ENCODE data around the gene ARL4D. TPM values are rescaled to one million over a fixed set of nuclear protein-coding genes. Genes with fewer than 3 reads are reported as not detected.

Gene ARL4D
- total RNA-seq, 1 donor from 2014 or later, result 19.7 TPM

GRCh38 chr17:43383372-43383771 lies 15.4 kb upstream of the ARL4D start:
- TF ChIP-seq, protein P1, sequence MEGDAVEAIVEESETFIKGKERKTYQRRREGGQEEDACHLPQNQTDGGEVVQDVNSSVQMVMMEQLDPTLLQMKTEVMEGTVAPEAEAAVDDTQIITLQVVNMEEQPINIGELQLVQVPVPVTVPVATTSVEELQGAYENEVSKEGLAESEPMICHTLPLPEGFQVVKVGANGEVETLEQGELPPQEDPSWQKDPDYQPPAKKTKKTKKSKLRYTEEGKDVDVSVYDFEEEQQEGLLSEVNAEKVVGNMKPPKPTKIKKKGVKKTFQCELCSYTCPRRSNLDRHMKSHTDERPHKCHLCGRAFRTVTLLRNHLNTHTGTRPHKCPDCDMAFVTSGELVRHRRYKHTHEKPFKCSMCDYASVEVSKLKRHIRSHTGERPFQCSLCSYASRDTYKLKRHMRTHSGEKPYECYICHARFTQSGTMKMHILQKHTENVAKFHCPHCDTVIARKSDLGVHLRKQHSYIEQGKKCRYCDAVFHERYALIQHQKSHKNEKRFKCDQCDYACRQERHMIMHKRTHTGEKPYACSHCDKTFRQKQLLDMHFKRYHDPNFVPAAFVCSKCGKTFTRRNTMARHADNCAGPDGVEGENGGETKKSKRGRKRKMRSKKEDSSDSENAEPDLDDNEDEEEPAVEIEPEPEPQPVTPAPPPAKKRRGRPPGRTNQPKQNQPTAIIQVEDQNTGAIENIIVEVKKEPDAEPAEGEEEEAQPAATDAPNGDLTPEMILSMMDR (IDR thresholded peaks at IDR 0.05; ENCODE audit: insufficient read depth, low read depth, low read length), result no peak
- no peak for TF ChIP-seq EZH2 (IDR thresholded peaks at IDR 0.05; ENCODE audit: insufficient read depth, low read length)
- no peaks in the 10 kb centered on the region for H3K4me1 Mint-ChIP-seq (ENCODE audit: low read depth, unreplicated experiment)
- H3K27ac Mint-ChIP-seq (ENCODE audit: unreplicated experiment), result no peak overlapping the region
- H3K27me3 ChIP-seq (ENCODE audit: insufficient read depth, low read length), result no peaks in the 10 kb centered on the region
- H3K9me3 Mint-ChIP-seq (ENCODE audit: unreplicated experiment), result peaks cover 16% of the 10 kb centered on the region
- H3K9me3 ChIP-seq (ENCODE audit: insufficient read depth, low read depth, low read length), result peaks cover 10% of the 10 kb centered on the region
- no peak overlapping the region for H3K4me3 Mint-ChIP-seq (ENCODE audit: unreplicated experiment)
- no peak overlapping the region for H3K4me3 ChIP-seq (ENCODE audit: insufficient read depth, low read depth, low read length)
- no peak overlapping the region for H3K4me2 ChIP-seq (ENCODE audit: low read length)
- no peaks in the 10 kb centered on the region for H4K20me1 ChIP-seq (ENCODE audit: insufficient read depth, low read length)
- H3K9ac ChIP-seq (ENCODE audit: low read length), result no peak overlapping the region
- no peak for FAIRE-seq
- H3K36me3 ChIP-seq (ENCODE audit: insufficient read depth, low read length), result no peaks in the 10 kb centered on the region
- H3K36me3 Mint-ChIP-seq (ENCODE audit: low read depth, unreplicated experiment), result peaks cover 6% of the 10 kb centered on the region
- peaks cover 8% of the 10 kb centered on the region for H3K27me3 Mint-ChIP-seq (ENCODE audit: low read depth, unreplicated experiment)
- no peak overlapping the region for H3K27ac ChIP-seq (ENCODE audit: low read depth, low read length)
- DNase-seq (ENCODE audit: low read depth), result no peak
- H3K79me2 ChIP-seq (ENCODE audit: insufficient read depth, low read length), result no peaks in the 10 kb centered on the region
- no peaks in the 10 kb centered on the region for H3K4me1 ChIP-seq (ENCODE audit: insufficient read depth, low read length)
- H2AFZ ChIP-seq (ENCODE audit: low read depth, low read length), result no peak overlapping the region

- FAIRE-seq (no peak), DNase-seq (ENCODE audit: low read depth) (no peak)
- Mint-ChIP-seq H3K36me3 (ENCODE audit: low read depth, unreplicated experiment) (peaks cover 6% of the 10 kb centered on the region), H3K9me3 (ENCODE audit: unreplicated experiment) (peaks cover 16% of the 10 kb centered on the region), H3K27me3 (ENCODE audit: low read depth, unreplicated experiment) (peaks cover 8% of the 10 kb centered on the region), H3K27ac (ENCODE audit: unreplicated experiment) (no peak overlapping the region), H3K4me3 (ENCODE audit: unreplicated experiment) (no peak overlapping the region), H3K4me1 (ENCODE audit: low read depth, unreplicated experiment) (peaks cover under 1% of the 10 kb centered on the region)
- TF ChIP-seq, protein P1 (IDR thresholded peaks at IDR 0.05; ENCODE audit: insufficient read depth, low read depth, low read length), result no peak
- no peak for TF ChIP-seq EZH2 (IDR thresholded peaks at IDR 0.05; ENCODE audit: insufficient read depth, low read length)
- no peaks in the 10 kb centered on the region for H3K79me2 ChIP-seq (ENCODE audit: insufficient read depth, low read length)
- H3K9me3 ChIP-seq (ENCODE audit: insufficient read depth, low read depth, low read length), result peaks cover 10% of the 10 kb centered on the region
- no peak overlapping the region for H2AFZ ChIP-seq (ENCODE audit: low read depth, low read length)
- H3K27me3 ChIP-seq (ENCODE audit: insufficient read depth, low read length), result no peaks in the 10 kb centered on the region
- H3K27ac ChIP-seq (ENCODE audit: low read depth, low read length), result no peak overlapping the region
- no peaks in the 10 kb centered on the region for H3K36me3 ChIP-seq (ENCODE audit: insufficient read depth, low read length)
- no peak overlapping the region for H3K4me2 ChIP-seq (ENCODE audit: low read length)
- H3K4me3 ChIP-seq (ENCODE audit: insufficient read depth, low read depth, low read length), result no peak overlapping the region
- no peak overlapping the region for H3K9ac ChIP-seq (ENCODE audit: low read length)
- no peaks in the 10 kb centered on the region for H4K20me1 ChIP-seq (ENCODE audit: insufficient read depth, low read length)
- H3K4me1 ChIP-seq (ENCODE audit: insufficient read depth, low read length), result peaks cover 1% of the 10 kb centered on the region
These were observed 14.8 kb upstream of the ARL4D start for GRCh38 chr17:43383826-43384475.

DNA sequence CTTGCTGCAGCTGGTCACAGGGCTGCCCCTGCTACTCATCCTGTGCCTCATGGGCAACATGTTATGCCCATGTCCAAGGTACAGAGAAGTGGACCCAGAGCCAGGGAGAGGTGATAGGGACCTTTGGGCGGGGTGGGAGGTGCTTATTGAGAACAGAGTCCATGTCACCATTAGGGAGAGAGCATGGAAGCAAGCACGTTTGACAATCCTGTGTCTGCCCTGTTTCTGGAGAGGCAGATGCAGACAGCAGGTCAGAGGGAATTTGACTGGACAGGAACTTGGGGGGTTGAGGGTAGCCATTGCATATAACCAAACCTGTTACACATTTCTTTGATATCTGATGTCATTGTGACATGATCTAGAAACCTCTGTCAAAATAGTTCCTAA lies 14.3 kb upstream of the ARL4D start:
- Histone ChIP-seq H3K4me2 (ENCODE audit: low read length) (no peak overlapping the region), H3K36me3 (ENCODE audit: insufficient read depth, low read length) (no peaks in the 10 kb centered on the region), H3K27ac (ENCODE audit: low read depth, low read length) (no peak overlapping the region), H3K4me1 (ENCODE audit: insufficient read depth, low read length) (peaks cover 6% of the 10 kb centered on the region), H4K20me1 (ENCODE audit: insufficient read depth, low read length) (no peaks in the 10 kb centered on the region), H3K4me3 (ENCODE audit: insufficient read depth, low read depth, low read length) (no peak overlapping the region), H3K9me3 (ENCODE audit: insufficient read depth, low read depth, low read length) (peaks cover 10% of the 10 kb centered on the region), H3K27me3 (ENCODE audit: insufficient read depth, low read length) (no peaks in the 10 kb centered on the region), H3K9ac (ENCODE audit: low read length) (no peak overlapping the region), H3K79me2 (ENCODE audit: insufficient read depth, low read length) (no peaks in the 10 kb centered on the region), H2AFZ (ENCODE audit: low read depth, low read length) (no peak overlapping the region)
- peaks cover 16% of the 10 kb centered on the region for H3K9me3 Mint-ChIP-seq (ENCODE audit: unreplicated experiment)
- H3K4me1 Mint-ChIP-seq (ENCODE audit: low read depth, unreplicated experiment), result peaks cover 3% of the 10 kb centered on the region
- H3K36me3 Mint-ChIP-seq (ENCODE audit: low read depth, unreplicated experiment), result peaks cover 6% of the 10 kb centered on the region
- TF ChIP-seq, protein P1 (IDR thresholded peaks at IDR 0.05; ENCODE audit: insufficient read depth, low read depth, low read length), result no peak
- TF ChIP-seq EZH2 (IDR thresholded peaks at IDR 0.05; ENCODE audit: insufficient read depth, low read length), result no peak
- peaks cover 8% of the 10 kb centered on the region for H3K27me3 Mint-ChIP-seq (ENCODE audit: low read depth, unreplicated experiment)
- no peak for FAIRE-seq
- no peak for DNase-seq (ENCODE audit: low read depth)
- H3K27ac Mint-ChIP-seq (ENCODE audit: unreplicated experiment), result no peak overlapping the region
- H3K4me3 Mint-ChIP-seq (ENCODE audit: unreplicated experiment), result no peak overlapping the region
